SK-N-SH treated with all-trans-retinoic acid at 6 μM for 48 hours (cell line): ENCODE results near the gene ADNP.

Experiments used
- ATAC-seq: fragments of 200-7000 bp; cut with Tn5 transposase; 3 replicates; pipeline ENCODE4 v1.9.1; 2020; ENCODE audit warnings: mild to moderate bottlenecking, moderate library complexity
- ARNTL ChIP-seq: fragments of 450-650 bp; formaldehyde crosslinking; IDR thresholded peaks from 2 replicates; pipeline ENCODE4 v1.5.0; 2020; ENCODE audit warnings: low read depth, mild to moderate bottlenecking, moderate library complexity, borderline replicate concordance
- BACH2 ChIP-seq: fragments of 250-450 bp; sonication (Bioruptor Pico); IDR thresholded peaks from 2 replicates; pipeline ENCODE4 v1.9.0; 2021; ENCODE audit warnings: mild to moderate bottlenecking, borderline replicate concordance
- CSDC2 ChIP-seq: fragments of 250-450 bp; sonication (Bioruptor Pico); IDR thresholded peaks from 2 replicates; pipeline ENCODE4 v1.5.0; 2020; ENCODE audit warnings: mild to moderate bottlenecking, moderate library complexity
- CSRNP3 ChIP-seq: fragments of 250-450 bp; sonication (Bioruptor Pico); IDR thresholded peaks from 2 replicates; pipeline ENCODE4 v1.5.1; 2021; ENCODE audit warnings: mild to moderate bottlenecking, moderate library complexity
- ESRRG ChIP-seq: fragments of 250-450 bp; sonication (Bioruptor Pico); IDR thresholded peaks from 2 replicates; pipeline ENCODE4 v1.6.1; 2021; ENCODE audit warnings: mild to moderate bottlenecking
- GLIS3 ChIP-seq: fragments of 250-450 bp; sonication (Bioruptor Pico); IDR thresholded peaks from 2 replicates; pipeline ENCODE4 v1.5.0; 2020; ENCODE audit warnings: mild to moderate bottlenecking, moderate library complexity
- PATZ1 ChIP-seq: fragments of 250-450 bp; sonication (Bioruptor Pico); IDR thresholded peaks from 2 replicates; pipeline ENCODE4 v1.8.0; 2020; ENCODE audit warnings: mild to moderate bottlenecking, moderate library complexity, borderline replicate concordance
- PPARA ChIP-seq: fragments of 250-450 bp; sonication (Bioruptor Pico); IDR thresholded peaks from 2 replicates; pipeline ENCODE4 v1.5.0; 2020; ENCODE audit warnings: mild to moderate bottlenecking, borderline replicate concordance
- RARB ChIP-seq: fragments of 250-450 bp; sonication (Bioruptor Pico); IDR thresholded peaks from 2 replicates; pipeline ENCODE4 v1.8.0; 2021; ENCODE audit warnings: mild to moderate bottlenecking, moderate library complexity
- SNAI2 ChIP-seq: fragments of 250-450 bp; sonication (Bioruptor Pico); IDR thresholded peaks from 2 replicates; pipeline ENCODE4 v1.5.0; 2020; ENCODE audit warnings: mild to moderate bottlenecking, moderate library complexity
- TCF4 ChIP-seq: fragments of 250-450 bp; sonication (Bioruptor Pico); IDR thresholded peaks from 2 replicates; pipeline ENCODE4 v1.8.0; 2021; ENCODE audit warnings: mild to moderate bottlenecking, moderate library complexity, borderline replicate concordance
- TSHZ2 ChIP-seq: fragments of 250-450 bp; sonication (Bioruptor Pico); IDR thresholded peaks from 2 replicates; pipeline ENCODE4 v1.5.0; 2020; ENCODE audit warnings: mild to moderate bottlenecking, moderate library complexity
- ZC3H10 ChIP-seq: fragments of 250-450 bp; sonication (Bioruptor Pico); IDR thresholded peaks from 2 replicates; pipeline ENCODE4 v1.5.1; 2021; ENCODE audit warnings: mild to moderate bottlenecking, moderate library complexity
- ZFP3 ChIP-seq: fragments of 250-450 bp; sonication (Bioruptor Pico); IDR thresholded peaks from 2 replicates; pipeline ENCODE4 v1.5.0; 2020; ENCODE audit warnings: mild to moderate bottlenecking, moderate library complexity
- ZFP30 ChIP-seq: fragments of 450-650 bp; formaldehyde crosslinking; IDR thresholded peaks from 2 replicates; pipeline ENCODE4 v1.5.0; 2022; ENCODE audit warnings: mild to moderate bottlenecking, moderate library complexity
- ZNF565 ChIP-seq: fragments of 450-650 bp; formaldehyde crosslinking; conservative IDR thresholded peaks from 2 replicates; pipeline ENCODE4 v1.5.0; 2020; ENCODE audit warnings: low read depth, mild to moderate bottlenecking, moderate library complexity
- ZNF70 ChIP-seq: fragments of 450-650 bp; formaldehyde crosslinking; IDR thresholded peaks from 2 replicates; pipeline ENCODE4 v1.5.0; 2020; ENCODE audit warnings: mild to moderate bottlenecking, moderate library complexity
- ZNF8 ChIP-seq: fragments of 450-650 bp; formaldehyde crosslinking; IDR thresholded peaks from 2 replicates; pipeline ENCODE4 v1.5.0; 2020; ENCODE audit warnings: mild to moderate bottlenecking, moderate library complexity
- TF ChIP-seq, protein P1 (sequence below): fragments of 250-450 bp; sonication (Bioruptor Pico); IDR thresholded peaks from 2 replicates; pipeline ENCODE4 v1.5.1; 2020; ENCODE audit warnings: low read depth, mild to moderate bottlenecking, moderate library complexity

ADNP gene

GRCh38 chr20:50930976-50931305 is 296 bp downstream of the ADNP start:
- peak; percentile 13 for ATAC-seq
- no peak for TF ChIP-seq TCF4 (CRISPR knock-in tag)
- no peak for TF ChIP-seq TSHZ2
- TF ChIP-seq PPARA (CRISPR knock-in tag), result no peak
- no peak for TF ChIP-seq RARB (CRISPR knock-in tag)
- TF ChIP-seq PATZ1, result no peak
- no peak for TF ChIP-seq ESRRG (CRISPR knock-in tag)
- no peak for TF ChIP-seq CSRNP3 (CRISPR knock-in tag)
- TF ChIP-seq ZNF70, result no peak
- no peak for TF ChIP-seq CSDC2 (CRISPR knock-in tag)
- no peak for TF ChIP-seq ZFP30 (CRISPR knock-in tag)

DNA sequence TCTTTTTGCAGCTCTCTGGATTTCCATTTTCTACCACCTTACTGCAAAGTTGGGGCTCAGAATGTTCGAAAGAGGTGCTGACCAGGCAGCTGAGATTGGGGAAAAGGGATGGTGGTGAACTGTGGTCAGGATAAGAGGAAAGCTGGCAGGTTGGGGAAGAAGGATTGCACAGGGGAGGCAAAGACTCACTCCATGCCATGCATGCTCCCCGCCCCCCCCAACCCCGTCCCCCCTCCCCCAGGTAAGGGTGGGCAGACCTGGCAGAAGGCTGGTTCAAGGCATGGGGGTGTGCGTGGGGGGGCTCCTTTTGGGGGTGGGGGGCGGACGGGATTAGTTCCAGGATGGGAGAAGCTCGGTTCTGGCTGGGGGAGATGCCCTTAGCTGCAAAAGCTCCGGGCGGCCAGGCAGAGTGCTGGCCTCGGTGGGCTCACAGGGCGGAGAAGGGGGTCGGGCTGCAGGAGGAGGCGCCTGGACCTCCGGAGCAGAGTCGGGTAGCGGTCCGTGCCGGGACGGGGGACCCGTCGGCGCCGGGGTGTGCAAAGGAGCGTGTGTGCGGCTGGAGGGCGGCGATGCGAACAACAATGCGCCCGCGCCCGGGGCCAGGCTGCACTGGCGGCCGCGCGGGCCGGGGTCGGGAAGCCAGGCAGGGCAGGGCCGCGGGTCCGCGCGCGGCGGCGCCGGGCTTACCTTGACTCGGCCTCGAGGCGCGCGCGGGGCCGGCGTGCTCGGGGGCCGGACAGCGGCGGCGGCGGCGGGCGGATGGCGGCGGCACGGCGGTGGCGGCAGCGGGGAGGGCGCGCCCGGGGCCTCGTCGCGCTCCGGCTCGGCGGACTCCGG is 880 bp downstream of the ADNP start:
- peak; percentile 10; the same call in 2 of the 3 replicates for ATAC-seq
- no peak for TF ChIP-seq ZNF8 (CRISPR knock-in tag)
- TF ChIP-seq GLIS3 (CRISPR knock-in tag), result no peak
- TF ChIP-seq CSDC2 (CRISPR knock-in tag), result no peak
- TF ChIP-seq BACH2, result no peak
- no peak for TF ChIP-seq TSHZ2
- no peak for TF ChIP-seq ZNF70
- no peak for TF ChIP-seq ZNF565 (CRISPR knock-in tag)
- no peak for TF ChIP-seq ARNTL
- TF ChIP-seq ZFP3 (CRISPR knock-in tag), result no peak
- TF ChIP-seq, protein P1, sequence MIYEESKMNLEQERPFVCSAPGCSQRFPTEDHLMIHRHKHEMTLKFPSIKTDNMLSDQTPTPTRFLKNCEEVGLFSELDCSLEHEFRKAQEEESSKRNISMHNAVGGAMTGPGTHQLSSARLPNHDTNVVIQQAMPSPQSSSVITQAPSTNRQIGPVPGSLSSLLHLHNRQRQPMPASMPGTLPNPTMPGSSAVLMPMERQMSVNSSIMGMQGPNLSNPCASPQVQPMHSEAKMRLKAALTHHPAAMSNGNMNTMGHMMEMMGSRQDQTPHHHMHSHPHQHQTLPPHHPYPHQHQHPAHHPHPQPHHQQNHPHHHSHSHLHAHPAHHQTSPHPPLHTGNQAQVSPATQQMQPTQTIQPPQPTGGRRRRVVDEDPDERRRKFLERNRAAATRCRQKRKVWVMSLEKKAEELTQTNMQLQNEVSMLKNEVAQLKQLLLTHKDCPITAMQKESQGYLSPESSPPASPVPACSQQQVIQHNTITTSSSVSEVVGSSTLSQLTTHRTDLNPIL (CRISPR knock-in tag), result no peak
- TF ChIP-seq ZC3H10 (CRISPR knock-in tag), result no peak
- TF ChIP-seq TCF4 (CRISPR knock-in tag), result no peak
- TF ChIP-seq SNAI2 (CRISPR knock-in tag), result no peak
